Measurements from ENCODE around the gene CYP2U1.

GRCh38 chr4:107891299-107891698 lies 40.0 kb upstream of the CYP2U1 start:
- TF ChIP-seq CTCF (conservative IDR thresholded peaks at IDR 0.05; ENCODE audit: low read depth, low read length) (no peak), RAD21 (IDR thresholded peaks at IDR 0.05; ENCODE audit: low read length) (no peak), POLR2A (IDR thresholded peaks at IDR 0.05; ENCODE audit: low read depth, low read length) (no peak), RCOR1 (IDR thresholded peaks at IDR 0.05; ENCODE audit: insufficient replicate concordance, low read length) (no peak), USF2 (IDR thresholded peaks at IDR 0.05; ENCODE audit: low read depth, low read length) (no peak), BHLHE40 (IDR thresholded peaks at IDR 0.05; ENCODE audit: low read depth, low read length) (no peak), MAZ (IDR thresholded peaks at IDR 0.05; ENCODE audit: borderline replicate concordance, low read depth, low read length) (no peak), NFE2L2 (IDR thresholded peaks at IDR 0.05; ENCODE audit: low read depth, low read length) (no peak), MXI1 (IDR thresholded peaks at IDR 0.05; ENCODE audit: borderline replicate concordance, low read depth, low read length) (no peak)
